Osteoblast (primary cell): ENCODE measurements around the gene ADORA1. TPM values are rescaled to one million over a fixed set of nuclear protein-coding genes. Genes with fewer than 3 reads are reported as not detected.

Experiments used
- DNase-seq: peaks from one replicate; pipeline ENCODE4 v3.0.0; 2011; ENCODE audit warnings: low spot score, mixed read lengths; ENCODE audit not compliant: insufficient read length; ENCODE audit errors: missing footprints
- H2AFZ ChIP-seq: 2 replicates; pipeline ENCODE4 v1.6.0; 2011; ENCODE audit warnings: mild to moderate bottlenecking, low read length
- H3K27ac ChIP-seq: 2 replicates; pipeline ENCODE4 v1.5.1; 2011; ENCODE audit warnings: mild to moderate bottlenecking, low read depth, low read length, moderate library complexity
- H3K27me3 ChIP-seq: 2 replicates; pipeline ENCODE4 v1.6.0; 2012; ENCODE audit warnings: mild to moderate bottlenecking, control low read depth, inconsistent platforms, low read length, moderate library complexity; ENCODE audit not compliant: insufficient read depth
- H3K36me3 ChIP-seq: 2 replicates; pipeline ENCODE4 v1.5.1; 2011; ENCODE audit warnings: mild to moderate bottlenecking, low read length, control low read depth, moderate library complexity; ENCODE audit not compliant: insufficient read depth
- H3K4me1 ChIP-seq: 2 replicates; pipeline ENCODE4 v1.5.1; 2011; ENCODE audit warnings: mild to moderate bottlenecking, low read length, control low read depth, moderate library complexity; ENCODE audit not compliant: insufficient read depth
- H3K4me2 ChIP-seq: 2 replicates; pipeline ENCODE4 v1.6.0; 2011; ENCODE audit warnings: mild to moderate bottlenecking, low read length; ENCODE audit not compliant: insufficient read depth
- H3K4me3 ChIP-seq: fragments of 200-600 bp; sonication (generic); 3 replicates; pipeline ENCODE4 v1.5.1; 2012; ENCODE audit warnings: mild to moderate bottlenecking, low read length, inconsistent platforms; ENCODE audit not compliant: insufficient read depth
- H3K79me2 ChIP-seq: 2 replicates; pipeline ENCODE4 v1.6.0; 2012; ENCODE audit warnings: mild to moderate bottlenecking, low read length, control low read depth, inconsistent platforms; ENCODE audit not compliant: insufficient read depth
- H3K9me3 ChIP-seq: 2 replicates; pipeline ENCODE4 v1.5.1; 2011; ENCODE audit warnings: low read depth, low read length, control low read depth
- H4K20me1 ChIP-seq: 2 replicates; pipeline ENCODE4 v1.6.0; 2012; ENCODE audit warnings: mild to moderate bottlenecking, low read length, control low read depth; ENCODE audit not compliant: insufficient read depth
- total RNA-seq: library from RNA; depleted of rRNA; stranded (reverse); fragments of >200 nt; gene quantifications from 2 replicates; pipeline ENCODE4 v1.2.3, GENCODE V29; 2012
- TF ChIP-seq, protein P1 (sequence below): IDR thresholded peaks from 2 replicates; pipeline ENCODE4 v1.5.1; 2011; ENCODE audit warnings: mild to moderate bottlenecking, low read depth, low read length, moderate library complexity; ENCODE audit errors: extremely low read depth

ADORA1 gene
- total RNA-seq, 1 donor = 4.0 TPM

DNA sequence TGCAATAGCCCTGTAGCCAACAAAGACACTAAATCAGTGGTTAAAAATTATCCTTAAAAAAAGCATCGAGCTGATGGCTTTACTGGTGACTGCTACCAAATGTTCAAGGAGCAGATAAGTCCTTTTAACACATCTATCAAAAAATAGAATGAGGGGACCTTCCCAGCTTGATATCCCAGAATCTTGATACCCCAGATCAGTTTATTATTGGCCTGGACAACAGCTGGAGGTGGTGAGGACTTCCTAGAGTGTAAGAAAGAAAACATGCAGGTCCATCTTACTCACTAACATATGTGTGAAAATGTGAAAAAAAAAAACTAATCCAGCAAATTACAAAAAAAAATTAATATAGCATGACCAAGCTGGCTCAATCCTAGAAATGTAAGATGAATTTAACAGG is 80.7 kb downstream of the ADORA1 start:
- Histone ChIP-seq H3K27ac (no peak overlapping the region), H3K9me3 (no peaks in the 10 kb centered on the region), H3K36me3 (no peaks in the 10 kb centered on the region), H3K79me2 (no peaks in the 10 kb centered on the region), H2AFZ (no peak overlapping the region), H3K27me3 (no peaks in the 10 kb centered on the region), H4K20me1 (no peaks in the 10 kb centered on the region), H3K4me1 (peaks cover 1% of the 10 kb centered on the region), H3K4me2 (no peak overlapping the region), H3K4me3 (no peak overlapping the region)
- TF ChIP-seq, protein P1, sequence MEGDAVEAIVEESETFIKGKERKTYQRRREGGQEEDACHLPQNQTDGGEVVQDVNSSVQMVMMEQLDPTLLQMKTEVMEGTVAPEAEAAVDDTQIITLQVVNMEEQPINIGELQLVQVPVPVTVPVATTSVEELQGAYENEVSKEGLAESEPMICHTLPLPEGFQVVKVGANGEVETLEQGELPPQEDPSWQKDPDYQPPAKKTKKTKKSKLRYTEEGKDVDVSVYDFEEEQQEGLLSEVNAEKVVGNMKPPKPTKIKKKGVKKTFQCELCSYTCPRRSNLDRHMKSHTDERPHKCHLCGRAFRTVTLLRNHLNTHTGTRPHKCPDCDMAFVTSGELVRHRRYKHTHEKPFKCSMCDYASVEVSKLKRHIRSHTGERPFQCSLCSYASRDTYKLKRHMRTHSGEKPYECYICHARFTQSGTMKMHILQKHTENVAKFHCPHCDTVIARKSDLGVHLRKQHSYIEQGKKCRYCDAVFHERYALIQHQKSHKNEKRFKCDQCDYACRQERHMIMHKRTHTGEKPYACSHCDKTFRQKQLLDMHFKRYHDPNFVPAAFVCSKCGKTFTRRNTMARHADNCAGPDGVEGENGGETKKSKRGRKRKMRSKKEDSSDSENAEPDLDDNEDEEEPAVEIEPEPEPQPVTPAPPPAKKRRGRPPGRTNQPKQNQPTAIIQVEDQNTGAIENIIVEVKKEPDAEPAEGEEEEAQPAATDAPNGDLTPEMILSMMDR = no peak
- no peak for DNase-seq

DNA sequence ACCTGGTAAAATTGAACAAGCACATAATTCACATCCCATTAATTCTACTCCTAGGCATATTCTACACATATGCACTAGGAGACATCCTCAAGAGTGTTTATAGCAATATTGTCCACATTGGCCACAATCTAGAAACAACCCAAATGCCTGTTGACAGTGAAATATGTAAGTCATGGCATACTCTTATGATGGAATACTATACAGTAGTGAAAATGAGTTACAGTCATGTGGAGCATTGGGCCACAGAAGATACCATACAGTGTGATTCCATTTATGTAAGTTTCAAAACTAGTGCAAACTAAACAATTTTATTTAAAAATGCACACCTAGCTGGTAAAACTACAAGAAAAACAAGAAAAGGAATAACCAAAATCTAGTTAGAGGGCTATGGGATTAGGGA is 82.8 kb downstream of the ADORA1 start:
- DNase-seq = no peak
- Histone ChIP-seq H3K4me2 (no peak overlapping the region), H3K4me1 (no peaks in the 10 kb centered on the region), H3K27ac (no peak overlapping the region), H4K20me1 (no peaks in the 10 kb centered on the region), H3K36me3 (no peaks in the 10 kb centered on the region), H3K79me2 (no peaks in the 10 kb centered on the region), H2AFZ (no peak overlapping the region), H3K9me3 (no peaks in the 10 kb centered on the region), H3K27me3 (no peaks in the 10 kb centered on the region), H3K4me3 (no peak overlapping the region)
- TF ChIP-seq, protein P1 = no peak

DNA sequence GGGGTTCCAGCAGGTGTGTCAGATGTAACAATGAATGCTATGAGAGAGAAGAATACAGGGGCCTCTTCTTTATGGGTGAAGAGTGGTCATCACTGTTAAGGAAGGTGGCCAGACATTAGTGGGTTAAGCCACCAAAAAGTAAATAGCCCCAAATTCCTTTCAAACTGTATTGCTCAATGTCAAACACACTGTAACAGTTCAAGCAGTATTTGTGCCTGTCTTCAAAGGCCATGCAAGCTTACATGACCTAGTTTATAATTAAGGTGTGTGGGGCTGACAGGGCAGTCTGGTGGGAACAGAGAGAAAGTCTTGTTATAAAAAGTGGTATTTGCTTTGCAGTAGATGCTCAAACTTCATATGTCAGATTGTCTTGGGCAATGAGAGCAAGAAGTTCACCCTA is 83.5 kb downstream of the ADORA1 start:
- TF ChIP-seq, protein P1 = no peak
- Histone ChIP-seq H3K36me3 (no peaks in the 10 kb centered on the region), H3K27me3 (no peaks in the 10 kb centered on the region), H3K4me2 (no peak overlapping the region), H3K27ac (no peak overlapping the region), H3K9me3 (no peaks in the 10 kb centered on the region), H3K4me3 (no peak overlapping the region), H3K4me1 (peaks cover 4% of the 10 kb centered on the region), H3K79me2 (no peaks in the 10 kb centered on the region), H4K20me1 (no peaks in the 10 kb centered on the region), H2AFZ (no peak overlapping the region)
- no peak for DNase-seq

DNA sequence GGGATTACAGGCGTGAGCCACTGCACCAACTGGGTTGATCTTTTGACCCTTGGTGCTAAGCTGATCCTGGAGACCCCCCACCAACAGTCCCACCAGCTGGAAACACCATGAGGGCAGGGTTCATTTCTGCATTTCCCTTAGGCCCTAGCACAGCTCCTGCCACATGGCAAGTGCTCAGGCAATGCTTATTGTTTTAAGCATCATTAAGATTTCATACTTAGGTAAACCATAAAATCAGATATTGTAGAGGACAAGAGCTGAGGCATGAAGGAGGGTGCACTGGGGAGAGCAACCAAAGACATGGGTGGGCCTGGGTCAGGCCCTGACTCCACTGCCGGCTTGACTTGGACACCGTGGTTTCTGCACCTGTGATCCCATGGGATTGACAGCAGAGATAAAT is 84.3 kb downstream of the ADORA1 start:
- H3K27me3 ChIP-seq = no peaks in the 10 kb centered on the region
- H3K27ac ChIP-seq = no peak overlapping the region
- peaks cover 6% of the 10 kb centered on the region for H3K4me1 ChIP-seq
- H3K9me3 ChIP-seq = no peaks in the 10 kb centered on the region
- H3K4me2 ChIP-seq = no peak overlapping the region
- no peaks in the 10 kb centered on the region for H3K36me3 ChIP-seq
- TF ChIP-seq, protein P1 = no peak
- no peaks in the 10 kb centered on the region for H3K79me2 ChIP-seq
- H4K20me1 ChIP-seq = no peaks in the 10 kb centered on the region
- DNase-seq = no peak
- no peak overlapping the region for H2AFZ ChIP-seq
- H3K4me3 ChIP-seq = no peak overlapping the region
